NOMO-1 (cell line): ENCODE data around the gene CAPN14.
A peak's percentile ranks its signal among the peaks of the same experiment; 100 is the strongest.

ENCODE experiments used
- DNase-seq, 2 experiments: peaks; one replicate each; lab custom pipeline; 2025; ENCODE audit not compliant: unreplicated experiment in 2 of 2; lab: John Stamatoyannopoulos, UW

CAPN14 gene

DNA sequence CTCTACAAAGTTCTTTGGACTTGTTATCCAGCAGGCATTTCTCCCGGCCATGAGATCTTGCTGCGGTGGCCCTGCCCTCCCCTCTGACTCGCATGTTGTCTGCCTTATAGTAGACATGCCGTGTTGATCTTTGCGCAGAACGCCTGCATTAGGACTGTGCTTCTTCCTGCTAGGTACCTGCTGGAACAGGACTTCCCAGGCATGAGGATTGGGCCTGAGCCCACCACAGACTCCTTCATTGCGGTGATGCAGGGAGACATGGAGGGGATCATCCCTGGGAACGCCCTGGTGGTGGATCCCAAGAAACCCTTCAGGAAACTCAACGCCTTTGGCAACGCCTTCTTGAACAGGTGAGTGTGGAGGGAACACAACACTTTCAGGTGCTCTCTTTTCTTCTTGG, 26.8 kb upstream of the CAPN14 start:
- no peak for DNase-seq

DNA sequence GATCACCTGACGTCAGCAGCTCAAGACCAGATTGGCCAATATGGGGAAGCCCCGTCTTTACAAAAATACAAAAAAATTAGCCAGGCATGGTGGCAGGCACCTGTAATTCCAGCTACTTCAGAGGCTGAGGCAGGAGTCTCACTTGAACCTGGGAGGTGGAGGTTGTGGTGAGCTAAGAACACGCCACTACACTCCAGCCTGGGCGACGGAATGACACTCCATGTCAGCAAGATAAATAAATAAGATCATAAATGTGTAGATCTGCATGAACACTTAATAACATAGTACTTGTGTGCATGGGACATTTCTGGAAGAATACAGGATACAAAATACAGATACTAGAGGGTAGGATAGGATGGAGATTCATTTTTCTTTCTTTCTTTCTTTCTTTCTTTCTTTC, 25.7 kb upstream of the CAPN14 start:
- DNase-seq, result no peak

DNA sequence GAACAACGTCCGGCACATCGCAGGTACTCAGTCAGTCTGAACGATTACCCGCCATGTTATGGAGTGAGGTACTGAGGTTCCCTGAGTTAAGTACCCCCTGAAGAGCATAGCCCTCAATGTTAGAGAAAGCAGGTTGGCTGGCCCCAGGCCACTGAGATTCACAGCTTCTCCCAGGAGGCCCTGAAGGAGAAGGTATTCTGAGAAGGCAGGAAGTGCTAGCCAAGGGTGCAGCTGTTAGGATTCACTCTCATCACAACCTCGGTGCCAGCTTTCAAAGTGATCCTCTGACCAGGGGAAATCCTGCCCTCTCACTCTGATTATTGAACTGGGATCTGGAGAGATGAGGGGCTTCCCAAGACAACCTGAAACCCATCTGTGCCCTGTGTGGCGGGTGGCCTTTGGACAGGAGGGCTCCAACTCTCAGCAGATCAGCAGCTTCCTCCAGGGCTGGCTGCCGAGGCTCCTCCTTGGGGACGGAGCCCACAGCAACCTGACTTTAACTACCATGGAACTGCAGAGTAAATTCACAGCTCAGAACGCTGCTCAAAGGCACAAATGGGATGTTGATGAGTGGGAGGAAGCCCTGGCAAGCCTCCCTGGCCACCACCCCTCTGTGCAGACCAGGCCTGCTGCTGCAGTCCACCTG, 24.4 kb upstream of the CAPN14 start:
- DNase-seq, result no peak

DNA sequence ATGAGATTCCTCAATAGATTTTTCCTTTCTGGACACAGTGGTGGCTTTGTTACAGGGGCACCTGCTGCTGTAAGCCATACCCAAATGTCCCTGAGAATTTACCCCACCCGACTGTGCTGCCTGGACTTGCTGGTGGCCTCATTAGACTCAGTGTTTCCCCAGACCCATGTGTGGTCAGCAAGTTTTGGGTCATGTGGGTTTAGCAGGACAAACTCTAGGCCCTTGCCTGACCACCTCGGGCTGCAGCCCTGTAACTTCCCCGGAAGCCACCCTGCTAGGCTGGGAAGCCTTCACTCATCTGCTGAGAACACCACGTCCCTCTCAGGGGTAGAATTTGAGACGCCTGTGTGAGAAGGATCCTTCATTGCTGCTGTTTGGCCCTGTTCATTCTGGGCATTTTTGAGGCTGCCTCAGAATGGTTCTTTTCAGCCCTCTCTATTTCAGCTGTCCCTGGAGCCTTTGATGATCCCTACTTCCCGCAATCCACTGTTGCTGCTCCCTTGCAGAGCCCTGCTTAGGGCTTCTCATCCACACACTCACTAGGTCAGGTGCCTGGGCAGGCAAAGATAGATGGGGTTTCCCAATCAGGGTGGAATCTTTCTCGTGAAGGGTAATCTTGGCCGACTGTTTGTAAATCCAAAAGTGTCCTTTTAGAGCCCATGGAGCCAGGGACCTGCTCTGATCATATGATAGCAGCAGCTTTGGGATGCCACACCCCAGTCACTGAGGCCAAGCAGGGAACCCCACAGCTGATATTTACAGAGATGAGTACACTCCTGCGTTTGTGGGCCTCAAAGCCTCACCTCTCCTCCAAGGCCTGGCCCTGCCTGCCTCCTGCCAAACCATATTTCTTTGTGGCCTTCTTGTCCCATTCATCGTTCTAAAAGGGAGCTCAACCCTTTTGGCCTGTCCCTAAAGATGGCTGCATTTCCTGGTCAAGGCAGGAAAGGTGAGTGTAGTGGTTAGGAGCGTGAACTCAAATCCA, 23.4 kb upstream of the CAPN14 start:
- no peak for DNase-seq

DNA sequence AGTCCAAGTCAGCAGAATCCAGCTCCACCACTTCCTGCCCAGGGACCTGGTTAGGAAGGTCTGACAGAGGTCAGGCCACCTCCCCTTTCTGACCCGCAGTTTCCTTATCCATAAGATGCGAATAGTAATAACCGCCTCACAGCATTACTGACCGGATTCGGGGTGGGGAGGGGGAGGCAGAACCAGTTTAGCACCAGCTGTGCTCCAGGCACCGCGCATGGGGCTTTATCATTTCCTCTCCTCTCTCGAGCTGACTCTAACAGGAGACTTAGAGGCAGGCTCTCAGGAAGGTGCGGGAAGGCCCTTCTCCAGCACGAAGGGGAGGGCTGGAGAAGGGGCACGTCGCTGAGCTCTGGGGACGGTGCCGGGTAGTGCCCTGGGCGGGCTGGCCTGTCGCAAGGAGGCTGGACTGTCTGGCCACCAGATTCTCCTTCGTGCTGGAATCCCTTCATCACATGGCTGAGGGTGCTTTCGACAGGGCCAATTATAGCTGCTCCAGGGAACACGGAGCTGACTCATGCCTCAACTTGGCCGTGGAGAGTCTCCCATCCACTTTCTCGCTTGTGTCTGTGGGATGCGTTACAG, 22.4 kb upstream of the CAPN14 start:
- DNase-seq, result no peak

DNA sequence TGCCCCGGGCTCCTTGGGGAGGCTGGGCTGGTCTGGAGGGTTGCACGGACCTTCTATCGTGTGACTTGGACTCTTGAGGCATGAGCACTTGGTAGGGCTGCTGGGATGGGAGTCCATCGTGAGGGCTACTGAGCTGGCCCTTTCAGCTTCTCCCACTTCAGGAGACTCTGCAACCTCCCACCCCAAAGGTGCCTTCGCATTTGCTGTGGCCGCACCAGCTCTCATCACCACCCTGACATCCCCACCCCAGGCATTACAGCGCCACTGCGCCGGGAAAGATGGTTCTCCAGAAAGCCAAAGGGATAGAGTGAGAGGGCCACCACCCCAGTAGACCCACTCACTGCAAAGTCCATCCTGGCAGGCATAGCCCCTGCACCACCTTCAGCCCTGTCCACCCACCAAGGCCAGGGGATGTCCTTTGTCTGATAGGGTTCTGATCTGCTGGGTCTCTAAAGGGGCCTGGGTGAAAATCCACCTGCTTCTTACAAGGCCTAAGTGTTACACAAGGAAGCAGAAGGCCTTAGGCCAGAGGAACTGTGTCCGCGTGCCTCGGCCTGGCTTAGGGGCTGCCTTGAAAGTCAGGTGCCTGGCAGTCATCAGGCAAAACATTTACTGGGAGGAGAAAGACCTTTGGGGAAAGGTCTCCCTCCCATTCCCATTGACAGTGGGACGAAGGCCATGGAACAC, 21.7 kb upstream of the CAPN14 start:
- no peak for DNase-seq

DNA sequence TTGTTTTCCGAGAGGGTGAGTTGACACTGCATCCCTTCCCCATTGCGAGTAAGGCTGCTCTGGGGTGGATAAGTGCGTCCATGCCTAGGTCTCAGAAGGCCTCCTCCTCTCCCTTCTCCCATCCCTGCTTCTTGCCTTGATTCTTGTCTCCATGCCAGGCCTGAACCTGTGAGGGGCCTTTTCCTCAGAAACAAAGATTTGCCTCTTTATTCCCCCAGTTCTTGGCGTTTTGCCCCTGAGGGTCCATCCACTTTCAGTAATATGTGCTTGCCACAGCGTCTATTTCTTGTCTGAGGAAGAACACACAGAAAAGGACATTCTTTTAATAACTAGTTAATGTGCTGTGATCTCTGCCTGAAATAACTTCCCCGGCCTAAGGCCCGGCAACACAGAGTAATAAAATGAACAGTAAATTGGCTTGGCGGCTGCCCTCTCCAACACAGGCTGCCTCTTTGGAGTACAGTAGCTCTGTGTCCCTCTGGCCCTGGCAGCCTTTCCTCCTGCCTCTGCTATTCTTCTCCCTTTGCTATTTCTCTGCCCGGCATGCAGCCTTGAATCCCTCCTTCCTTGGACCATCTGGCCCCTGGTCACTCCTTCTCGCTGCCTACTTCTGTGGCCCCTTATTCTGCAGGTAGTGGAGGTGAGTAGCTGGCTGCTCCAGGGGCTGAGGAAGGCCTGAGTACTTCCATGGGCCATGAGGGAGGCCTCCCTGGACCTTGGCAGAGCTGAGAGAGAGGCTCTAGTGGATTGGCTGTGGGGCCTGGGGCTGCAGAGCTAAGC, 21.0 kb upstream of the CAPN14 start:
- no peak for DNase-seq

DNA sequence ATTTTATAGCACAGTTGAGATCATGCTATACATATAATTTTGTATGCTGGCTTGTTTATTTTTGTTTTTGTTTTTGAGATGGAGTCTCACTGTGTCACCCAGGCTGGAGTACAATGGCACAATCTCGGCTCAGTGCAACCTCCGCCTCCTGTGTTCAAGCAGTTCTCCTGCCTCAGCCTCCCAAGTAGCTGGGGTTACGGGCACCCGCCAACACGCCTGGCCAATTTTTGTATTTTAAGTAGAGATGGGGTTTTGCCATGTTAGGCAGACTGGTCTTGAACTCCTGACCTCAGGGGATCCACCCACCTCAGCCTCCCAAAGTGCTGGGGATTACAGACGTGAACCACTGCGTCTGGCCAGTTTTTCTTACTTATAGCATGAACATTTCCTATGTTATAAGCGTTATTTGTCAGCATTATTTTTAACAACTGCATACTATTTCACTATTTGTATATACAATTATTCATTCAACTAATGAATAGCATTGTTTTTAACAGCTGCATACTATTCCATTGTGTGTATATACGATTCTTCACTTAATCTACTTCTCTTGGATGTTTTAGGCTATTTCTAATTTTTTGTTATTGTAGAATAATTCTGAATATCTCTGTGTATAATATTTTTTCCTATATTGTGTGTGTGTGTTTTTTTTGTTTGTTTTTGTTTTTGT, 20.2 kb upstream of the CAPN14 start:
- DNase-seq, result no peak

DNA sequence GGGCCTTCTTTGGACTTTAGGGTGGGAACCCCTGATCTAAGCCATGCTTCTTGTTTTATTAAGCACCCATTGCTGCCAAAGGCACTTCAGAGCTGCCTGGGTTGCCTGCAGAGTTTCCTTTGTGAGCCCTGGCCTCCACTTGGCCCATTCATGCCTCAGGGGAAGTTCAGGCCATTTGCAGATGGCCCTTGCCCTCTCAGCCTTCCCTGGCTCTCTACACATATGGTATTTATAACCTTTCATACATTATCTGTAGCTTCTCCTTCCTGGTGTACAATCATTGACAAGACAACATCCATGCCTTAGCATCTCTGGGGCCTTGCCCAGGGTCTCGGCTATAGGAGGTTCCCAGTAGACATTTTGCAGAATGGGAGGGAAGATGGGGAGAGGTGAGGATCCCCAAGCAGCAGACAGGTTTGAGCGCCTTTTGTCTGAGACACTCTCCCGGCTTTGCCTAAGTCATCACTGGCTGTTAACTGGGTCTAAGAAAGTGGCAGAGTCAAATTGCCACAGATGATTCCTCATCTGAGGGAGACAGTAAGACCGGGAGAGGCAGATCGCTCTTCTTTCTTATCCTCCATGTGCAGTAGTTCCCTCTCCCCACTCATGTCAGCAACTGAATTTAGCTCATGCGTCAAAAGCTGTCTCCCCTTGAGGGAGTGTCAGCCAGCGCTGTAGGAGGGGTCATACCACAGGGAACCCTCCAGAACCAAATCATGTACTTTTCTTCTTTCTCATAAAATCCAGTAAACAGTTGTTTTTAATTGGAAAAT, 19.3 kb upstream of the CAPN14 start:
- no peak for DNase-seq

DNA sequence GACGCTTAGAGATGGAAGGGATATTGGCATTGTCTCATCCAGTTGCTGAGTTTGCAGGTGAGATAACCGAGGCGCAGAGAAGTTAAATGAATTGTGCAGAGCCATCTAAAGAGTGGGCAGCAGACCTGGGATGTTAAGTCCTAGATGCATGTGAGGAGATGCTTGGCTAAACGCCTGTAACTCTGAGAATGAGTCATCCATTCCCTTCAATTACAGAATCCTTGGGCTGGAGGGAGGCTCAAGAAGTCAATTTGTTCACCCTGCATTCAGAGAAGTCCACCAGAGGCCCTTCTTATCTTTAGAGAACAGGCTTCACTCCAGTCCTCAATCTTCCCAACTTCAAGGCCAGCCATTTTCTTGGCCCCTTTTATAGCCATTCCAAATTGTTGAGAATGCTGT, 18.2 kb upstream of the CAPN14 start:
- DNase-seq, result no peak

DNA sequence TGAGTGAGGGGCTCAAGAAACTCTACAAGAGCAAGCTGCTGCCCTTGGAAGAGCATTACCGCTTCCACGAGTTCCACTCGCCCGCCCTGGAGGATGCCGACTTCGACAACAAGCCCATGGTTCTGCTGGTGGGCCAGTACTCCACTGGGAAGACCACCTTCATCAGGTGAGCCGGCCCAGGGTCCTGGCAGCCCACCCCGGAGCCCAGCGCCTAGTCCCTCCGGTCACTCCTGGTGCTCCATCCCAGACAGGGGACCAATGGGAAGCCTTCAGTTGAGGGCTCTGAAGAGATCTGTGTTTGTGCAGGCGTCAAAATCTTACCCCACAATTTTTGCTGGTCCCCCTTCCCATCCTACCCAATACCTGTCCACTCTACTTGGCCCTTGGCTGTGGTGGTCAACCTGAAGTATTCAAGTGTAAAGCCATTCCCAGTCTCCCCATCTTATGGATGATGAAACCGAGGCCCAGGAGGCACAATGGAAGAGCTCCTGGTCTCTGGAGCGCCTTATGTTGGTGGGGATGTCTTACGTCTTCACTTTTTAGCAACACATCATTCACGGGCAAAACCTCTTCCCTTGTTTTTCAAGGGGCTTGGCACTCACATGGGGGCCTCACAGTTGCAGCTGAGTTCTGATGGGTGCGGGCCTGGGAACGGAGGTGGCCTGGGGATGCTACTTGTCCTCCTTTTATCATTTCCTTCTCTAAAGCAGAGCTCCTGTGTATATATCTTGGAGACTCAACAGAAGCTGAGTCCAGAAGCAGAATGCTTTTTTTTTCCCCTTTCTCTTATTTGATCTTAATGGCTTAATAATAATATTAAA, 17.6 kb upstream of the CAPN14 start:
- DNase-seq, result no peak

DNA sequence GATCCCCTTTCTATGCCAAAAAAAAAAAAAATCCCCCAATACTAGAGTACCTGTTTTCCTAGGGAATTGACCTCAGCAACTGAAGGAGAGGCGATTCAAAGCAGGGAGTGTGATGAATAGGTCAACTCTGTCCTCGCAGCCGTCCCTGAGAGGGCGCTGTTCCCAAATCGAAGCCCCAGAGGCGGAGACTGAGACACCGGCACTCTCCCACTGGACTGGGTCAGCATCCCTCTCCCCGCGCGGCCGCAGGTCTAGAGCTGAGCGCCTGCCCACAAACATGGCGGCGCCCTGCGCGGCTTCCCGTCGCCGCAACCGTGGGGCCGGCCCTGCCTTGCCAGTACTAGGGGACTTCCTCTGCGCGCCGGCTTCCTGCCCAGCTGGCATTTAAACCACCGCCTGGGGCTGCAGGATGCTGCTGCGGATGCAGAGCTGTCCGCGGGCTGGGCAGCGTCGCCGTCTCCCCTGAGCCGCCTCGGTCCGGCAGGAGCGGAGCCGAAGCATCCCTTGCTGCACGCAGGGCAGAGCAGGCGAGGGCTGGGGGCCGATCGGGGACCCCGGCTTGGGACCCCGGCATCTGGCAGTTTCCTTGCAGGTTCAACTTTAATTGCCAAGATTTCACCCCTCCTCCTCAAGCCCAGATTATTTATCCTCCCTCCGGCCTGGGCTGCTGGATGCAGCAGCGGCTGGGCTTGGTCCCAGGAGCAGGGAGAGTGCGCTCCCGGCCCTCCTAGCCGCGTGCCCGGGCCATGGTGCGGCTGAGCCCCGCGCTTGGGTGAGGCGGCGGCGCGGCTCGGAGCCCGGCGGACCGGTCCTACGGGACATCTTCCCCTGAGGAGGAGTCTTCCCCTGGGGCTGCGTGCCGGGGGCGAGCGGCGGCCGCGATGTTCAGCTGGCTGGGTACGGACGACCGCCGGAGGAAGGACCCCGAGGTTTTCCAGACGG, 16.7 kb upstream of the CAPN14 start, which contains the start of gene EHD3:
EHD3 (plus strand) TSS at position 412 of the 942 bp plus-strand sequence; CDS start at position 882, 470 bp downstream.
- peak; percentile 67 to 69 for DNase-seq

DNA sequence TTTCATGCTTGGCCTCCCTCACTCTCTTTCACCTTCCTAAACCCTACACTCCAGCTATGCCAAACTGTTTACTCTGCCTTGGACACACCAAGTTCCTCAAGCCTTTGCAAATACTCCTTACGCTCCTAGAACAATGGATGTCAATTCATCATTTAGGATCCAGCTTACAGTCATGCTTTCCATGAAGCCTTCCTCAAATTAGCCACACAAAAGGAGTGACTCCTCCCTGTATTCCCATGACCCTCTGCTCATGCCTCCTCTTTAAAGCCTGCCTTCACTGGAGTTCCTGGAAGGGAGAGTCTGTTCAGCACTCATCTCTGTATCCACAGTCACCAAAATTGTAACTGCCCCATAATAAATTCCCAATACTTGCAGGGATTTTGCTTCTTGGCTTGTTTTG, 15.9 kb upstream of the CAPN14 start:
- DNase-seq, result no peak

DNA sequence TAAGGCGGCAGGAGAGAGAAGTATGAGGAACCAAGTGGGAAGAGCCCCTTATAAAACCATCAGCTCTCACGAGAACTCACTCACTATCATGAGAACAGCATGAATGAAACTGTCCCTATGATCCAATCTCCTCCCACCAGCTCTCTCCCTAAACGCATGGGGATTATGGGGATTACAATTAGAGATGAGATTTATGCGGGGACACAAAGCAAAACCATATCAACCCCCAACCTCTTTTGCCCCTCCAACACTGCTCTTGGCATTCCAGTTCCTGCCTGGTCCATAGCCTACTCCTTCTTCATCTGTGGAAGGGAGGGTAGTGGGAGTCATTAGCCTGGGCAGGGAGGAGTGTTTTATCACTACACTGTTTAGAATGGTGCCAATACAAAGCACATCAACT, 15.3 kb upstream of the CAPN14 start:
- DNase-seq, result no peak

DNA sequence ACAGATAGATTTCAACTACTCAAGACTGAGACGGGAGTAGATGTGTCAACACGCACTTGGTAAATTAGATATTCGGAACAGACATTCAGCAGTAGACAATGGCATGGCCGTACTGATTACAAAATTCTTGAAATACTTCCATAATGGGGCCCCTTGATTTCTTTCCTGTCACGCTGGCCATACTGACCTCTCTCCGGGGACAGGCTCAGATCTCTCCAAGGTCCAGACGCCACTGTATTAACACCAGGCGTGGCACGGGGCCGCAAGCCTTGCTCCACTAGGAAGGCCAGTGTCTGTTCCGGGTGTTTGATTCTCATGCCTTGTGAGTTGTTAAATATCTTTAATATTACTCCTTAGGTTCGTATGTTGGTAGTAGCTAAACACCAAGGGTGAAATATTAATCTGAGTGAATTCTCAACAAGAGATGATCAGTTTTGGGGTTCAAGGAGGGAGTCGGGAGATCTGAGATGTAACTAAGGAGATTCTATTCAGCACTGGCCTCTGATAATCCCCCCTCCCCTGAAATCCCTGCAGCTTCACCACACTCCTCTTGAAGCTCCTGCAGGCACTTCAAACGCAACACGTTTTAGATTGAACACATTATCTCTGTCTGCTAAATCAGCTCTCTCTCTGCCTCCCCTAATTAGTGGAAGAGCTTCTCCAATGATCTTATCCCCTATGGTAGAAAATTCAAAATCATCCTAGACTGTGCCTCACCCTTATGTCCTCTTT, 14.4 kb upstream of the CAPN14 start:
- no peak for DNase-seq

DNA sequence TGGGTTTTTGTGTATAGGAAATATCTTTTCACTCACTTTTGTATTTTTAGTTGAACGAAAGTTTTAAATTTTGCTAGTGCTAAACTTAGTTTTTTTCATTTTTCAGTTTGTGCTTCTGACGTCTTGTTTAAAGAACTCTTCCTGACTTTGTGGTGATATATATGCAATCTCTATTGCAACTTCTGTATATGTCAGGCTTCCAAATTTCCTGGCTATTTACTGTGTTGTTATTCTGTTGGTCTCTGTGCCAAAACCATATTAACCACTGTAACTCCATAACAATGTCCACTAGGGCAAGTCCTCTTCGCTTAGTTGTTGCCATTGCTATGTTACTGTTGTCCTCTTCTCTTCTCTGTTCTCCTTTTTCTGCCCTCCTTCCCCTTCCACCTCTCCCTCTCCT, 13.4 kb upstream of the CAPN14 start:
- DNase-seq, result no peak
